Subcutaneous adipose tissue (tissue), 4 donors: ENCODE data around the gene HAL. TPM values are rescaled to one million over a fixed set of nuclear protein-coding genes. Genes with fewer than 3 reads are reported as not detected.

Experiments used
- total RNA-seq, 4 donors: library from RNA; depleted of rRNA; stranded (reverse); fragments of >200 nt; gene quantifications; one replicate each; pipeline ENCODE4 v1.1.0, GENCODE V29; 2016
- TF ChIP-seq, protein P1 (sequence below): fragments of 450-650 bp; IDR thresholded peaks from one replicate; pipeline ENCODE4 v1.5.1; 2016; ENCODE audit warnings: low read depth, mild to moderate bottlenecking, control low read depth, antibody characterized with exemption, moderate library complexity

The HAL gene
- total RNA-seq, 4 donors from 2014 or later, result 0.65 to 5.5 (median 1.4) TPM

DNA sequence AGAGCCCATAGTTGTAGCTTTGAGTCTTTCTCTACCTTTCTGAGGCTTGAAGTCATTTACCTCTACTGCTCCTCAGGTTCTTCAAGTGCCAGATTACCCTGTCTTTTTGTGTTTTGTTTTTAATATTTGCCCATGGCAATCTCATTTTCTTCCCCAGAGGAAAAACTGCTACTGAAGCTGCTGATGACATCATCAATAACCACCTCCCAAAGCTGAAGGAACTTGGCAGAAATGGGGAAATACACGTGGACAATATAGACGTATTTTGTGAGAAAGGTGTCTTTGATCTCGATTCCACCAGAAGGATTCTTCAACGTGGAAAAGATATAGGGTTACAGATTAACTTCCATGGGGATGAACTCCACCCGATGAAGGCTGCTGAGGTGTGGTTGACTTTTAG, 35.9 kb downstream of the HAL start:
- TF ChIP-seq, protein P1, sequence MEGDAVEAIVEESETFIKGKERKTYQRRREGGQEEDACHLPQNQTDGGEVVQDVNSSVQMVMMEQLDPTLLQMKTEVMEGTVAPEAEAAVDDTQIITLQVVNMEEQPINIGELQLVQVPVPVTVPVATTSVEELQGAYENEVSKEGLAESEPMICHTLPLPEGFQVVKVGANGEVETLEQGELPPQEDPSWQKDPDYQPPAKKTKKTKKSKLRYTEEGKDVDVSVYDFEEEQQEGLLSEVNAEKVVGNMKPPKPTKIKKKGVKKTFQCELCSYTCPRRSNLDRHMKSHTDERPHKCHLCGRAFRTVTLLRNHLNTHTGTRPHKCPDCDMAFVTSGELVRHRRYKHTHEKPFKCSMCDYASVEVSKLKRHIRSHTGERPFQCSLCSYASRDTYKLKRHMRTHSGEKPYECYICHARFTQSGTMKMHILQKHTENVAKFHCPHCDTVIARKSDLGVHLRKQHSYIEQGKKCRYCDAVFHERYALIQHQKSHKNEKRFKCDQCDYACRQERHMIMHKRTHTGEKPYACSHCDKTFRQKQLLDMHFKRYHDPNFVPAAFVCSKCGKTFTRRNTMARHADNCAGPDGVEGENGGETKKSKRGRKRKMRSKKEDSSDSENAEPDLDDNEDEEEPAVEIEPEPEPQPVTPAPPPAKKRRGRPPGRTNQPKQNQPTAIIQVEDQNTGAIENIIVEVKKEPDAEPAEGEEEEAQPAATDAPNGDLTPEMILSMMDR, result no peak

DNA sequence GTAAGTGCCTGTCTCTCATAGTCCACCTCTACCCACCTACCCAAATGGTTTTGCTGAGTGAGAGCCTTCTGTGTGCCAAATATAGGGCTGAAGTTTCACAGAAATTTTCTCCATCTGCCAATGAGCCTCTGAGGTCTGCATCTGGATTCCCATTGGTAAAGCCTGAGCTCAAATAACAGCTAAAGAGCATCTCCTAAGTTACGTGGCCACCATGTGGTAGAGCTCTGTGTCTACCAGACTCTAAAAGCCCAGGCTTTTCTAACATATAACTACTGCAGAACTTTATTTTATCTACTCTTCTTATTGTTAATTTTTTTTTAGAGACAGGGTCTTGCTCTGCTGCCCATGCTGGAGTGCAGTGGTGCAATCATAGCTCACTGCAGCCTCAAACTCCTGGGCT, 37.0 kb downstream of the HAL start:
- TF ChIP-seq, protein P1, result no peak

DNA sequence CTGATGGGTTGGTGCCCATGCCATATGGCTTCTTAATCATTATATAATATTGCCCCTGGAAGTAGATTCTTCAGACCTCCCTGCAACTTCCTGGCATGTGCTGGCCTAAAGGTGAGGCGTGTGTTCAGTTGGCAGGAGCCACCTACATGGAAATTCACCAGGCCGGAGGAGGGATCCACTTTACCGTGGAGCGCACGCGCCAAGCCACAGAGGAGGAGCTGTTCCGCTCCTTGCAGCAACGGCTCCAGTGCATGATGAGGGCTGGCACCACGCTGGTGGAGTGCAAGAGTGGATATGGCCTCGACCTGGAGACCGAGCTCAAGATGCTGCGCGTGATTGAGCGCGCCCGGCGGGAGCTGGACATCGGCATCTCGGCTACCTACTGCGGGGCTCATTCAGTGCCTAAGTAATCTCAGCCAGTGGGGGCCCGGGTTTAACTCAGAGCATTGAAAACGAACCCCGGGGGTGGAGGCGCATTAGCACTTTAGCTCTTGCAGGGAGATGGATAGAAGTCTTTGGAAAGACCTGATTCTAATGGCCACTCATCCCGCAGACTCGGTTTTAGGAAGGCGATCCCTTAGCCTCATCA, 39.5 kb downstream of the HAL start:
- TF ChIP-seq, protein P1, result no peak

DNA sequence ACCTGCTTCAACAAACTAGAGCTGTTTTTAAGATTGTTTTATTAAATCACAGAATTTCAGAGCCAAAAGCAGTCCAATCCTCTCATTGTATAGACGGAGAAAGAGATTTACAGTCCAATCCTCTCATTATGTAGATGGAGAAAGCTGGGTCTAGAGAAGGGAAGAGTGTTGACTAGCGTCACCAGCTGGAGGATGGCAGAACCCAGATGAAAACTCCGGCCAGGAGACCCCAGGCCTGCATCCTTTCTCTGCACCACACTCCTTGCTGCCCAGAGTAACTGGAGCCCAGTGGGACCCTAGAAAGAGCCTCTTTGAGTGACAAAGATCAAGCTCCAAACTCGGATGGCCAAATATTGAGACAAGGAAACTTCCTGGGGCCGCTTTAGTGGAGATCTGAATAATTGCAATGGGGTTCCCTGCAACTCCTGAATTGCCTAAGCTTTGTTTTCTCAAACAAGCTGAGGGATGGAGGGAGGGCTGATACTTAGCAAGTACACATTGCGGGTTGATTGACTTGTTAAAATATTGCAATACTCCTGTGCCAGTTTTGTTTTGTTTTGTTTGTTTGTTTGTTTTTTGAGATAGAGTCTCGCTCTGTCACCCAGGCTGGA, 40.5 kb downstream of the HAL start:
- TF ChIP-seq, protein P1, result no peak

DNA sequence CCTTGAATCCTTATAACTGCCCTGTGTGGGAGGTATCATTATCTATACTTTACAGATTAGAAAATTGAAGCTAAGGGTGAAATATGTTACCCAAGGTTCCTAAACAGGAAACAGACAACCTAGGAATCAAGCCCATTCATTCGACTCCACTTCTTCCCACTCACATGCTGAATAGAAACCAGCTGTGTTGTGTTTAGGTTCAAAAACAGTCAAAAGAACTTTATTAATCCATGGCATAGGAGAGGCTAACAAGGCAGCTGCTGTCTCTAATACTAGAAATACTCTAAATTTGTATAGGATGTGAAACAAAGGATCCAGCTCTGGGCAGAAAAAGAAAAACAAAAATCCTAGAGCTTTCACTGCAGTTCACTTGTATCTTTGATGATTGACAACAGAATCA, 43.1 kb downstream of the HAL start:
- TF ChIP-seq, protein P1, result no peak

DNA sequence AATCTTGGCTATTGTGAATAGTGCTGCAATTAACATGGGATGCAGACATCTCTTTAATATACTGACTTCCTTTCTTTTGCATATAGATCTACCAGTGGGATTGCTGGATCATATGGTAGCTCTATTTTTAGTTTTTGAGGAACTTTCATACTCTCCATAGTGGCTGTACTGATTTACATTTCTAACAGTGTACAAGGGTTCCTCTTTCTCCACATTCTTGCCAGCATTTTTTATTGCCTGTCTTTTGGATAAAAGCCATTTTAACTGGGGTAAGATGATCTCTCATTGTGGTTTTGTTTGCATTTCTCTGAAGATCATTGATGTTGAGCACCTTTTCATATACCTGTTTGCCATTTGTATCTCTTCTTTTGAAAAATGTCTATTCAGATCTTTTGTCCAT, 44.6 kb downstream of the HAL start:
- TF ChIP-seq, protein P1, result no peak

DNA sequence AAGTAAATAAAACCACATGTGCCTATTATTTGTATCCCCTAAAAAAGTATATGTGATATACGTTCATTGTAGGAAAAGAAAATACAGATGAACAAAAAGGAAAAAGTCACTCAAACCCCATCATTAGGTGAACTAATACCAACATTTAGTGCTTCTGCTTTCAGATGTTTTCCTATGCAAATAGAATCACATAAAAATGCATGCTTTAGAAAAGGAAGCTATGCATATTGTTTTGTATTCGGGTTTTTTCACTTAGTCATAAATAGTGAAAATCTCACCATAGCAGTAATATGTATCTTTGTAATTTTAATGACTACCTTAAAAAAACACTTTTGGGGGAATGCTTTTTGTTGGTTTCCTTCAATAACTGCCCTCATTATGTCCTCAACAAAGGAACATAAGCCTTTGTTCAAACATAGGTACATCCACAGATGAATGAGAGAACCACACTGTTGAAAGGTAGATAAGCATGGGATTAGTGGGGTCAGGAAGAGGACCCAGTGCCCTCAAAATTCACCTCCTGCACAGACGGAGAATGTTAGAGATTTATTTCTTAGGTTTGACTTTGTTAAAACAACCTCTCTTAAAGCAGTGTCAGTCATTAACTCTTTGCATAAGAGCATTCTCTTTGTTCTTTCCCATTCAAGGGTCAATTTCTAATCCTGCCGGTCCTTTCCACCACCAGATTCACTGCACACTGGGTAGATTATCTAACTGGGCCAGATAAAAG, 46.5 kb downstream of the HAL start:
- TF ChIP-seq, protein P1, result no peak
